AG09319 (cell line): Measurements from ENCODE around the gene CACNA2D1.

Experiments
- DNase-seq: peaks from one replicate; pipeline ENCODE4 v3.0.0-alpha.2; 2010; ENCODE audit warnings: low read depth; ENCODE audit errors: extremely low read depth
- TF ChIP-seq, protein P1 (sequence below): IDR thresholded peaks from 2 replicates; pipeline ENCODE4 v1.5.1; 2011; ENCODE audit warnings: low read depth, mild to moderate bottlenecking, inconsistent platforms, low read length, moderate library complexity

CACNA2D1 gene

DNA sequence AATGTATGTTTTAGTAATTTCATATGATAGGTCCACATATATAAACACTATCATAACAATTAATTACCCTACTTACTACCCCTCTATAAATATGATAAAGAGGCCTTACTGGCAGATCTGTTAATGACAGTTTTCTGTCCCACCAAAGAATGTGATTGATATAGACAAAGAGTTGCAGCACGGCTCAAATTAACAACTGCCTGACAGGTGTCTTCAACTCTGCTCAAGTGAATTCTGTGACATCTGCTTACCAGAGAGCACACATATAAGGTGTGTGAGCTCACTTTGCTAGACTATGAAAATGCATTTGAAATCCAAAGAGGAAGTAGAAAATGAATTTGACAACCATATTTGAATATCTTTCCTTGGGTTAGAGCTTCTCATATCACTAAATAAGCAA lies 36.6 kb downstream of the CACNA2D1 start:
- TF ChIP-seq, protein P1, sequence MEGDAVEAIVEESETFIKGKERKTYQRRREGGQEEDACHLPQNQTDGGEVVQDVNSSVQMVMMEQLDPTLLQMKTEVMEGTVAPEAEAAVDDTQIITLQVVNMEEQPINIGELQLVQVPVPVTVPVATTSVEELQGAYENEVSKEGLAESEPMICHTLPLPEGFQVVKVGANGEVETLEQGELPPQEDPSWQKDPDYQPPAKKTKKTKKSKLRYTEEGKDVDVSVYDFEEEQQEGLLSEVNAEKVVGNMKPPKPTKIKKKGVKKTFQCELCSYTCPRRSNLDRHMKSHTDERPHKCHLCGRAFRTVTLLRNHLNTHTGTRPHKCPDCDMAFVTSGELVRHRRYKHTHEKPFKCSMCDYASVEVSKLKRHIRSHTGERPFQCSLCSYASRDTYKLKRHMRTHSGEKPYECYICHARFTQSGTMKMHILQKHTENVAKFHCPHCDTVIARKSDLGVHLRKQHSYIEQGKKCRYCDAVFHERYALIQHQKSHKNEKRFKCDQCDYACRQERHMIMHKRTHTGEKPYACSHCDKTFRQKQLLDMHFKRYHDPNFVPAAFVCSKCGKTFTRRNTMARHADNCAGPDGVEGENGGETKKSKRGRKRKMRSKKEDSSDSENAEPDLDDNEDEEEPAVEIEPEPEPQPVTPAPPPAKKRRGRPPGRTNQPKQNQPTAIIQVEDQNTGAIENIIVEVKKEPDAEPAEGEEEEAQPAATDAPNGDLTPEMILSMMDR, result no peak
- no peak for DNase-seq

DNA sequence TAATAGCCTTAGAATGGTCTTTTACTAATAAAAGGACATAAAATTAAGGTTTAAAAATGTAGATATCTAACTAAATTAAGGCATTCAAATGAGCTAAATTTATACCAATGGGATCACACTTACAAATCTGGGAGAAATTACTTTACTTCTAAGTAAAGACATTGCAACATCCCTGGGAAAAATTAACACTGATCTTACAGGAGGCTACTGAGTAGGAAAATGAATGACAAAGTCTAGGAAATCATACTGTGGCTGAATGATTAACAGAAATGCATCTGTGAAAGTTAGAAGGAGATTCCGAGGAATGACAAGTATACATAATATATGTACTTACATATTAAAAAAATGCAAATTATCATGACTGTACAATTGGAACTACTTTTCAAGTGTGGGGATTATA lies 38.3 kb downstream of the CACNA2D1 start:
- no peak for DNase-seq
- TF ChIP-seq, protein P1, result no peak

DNA sequence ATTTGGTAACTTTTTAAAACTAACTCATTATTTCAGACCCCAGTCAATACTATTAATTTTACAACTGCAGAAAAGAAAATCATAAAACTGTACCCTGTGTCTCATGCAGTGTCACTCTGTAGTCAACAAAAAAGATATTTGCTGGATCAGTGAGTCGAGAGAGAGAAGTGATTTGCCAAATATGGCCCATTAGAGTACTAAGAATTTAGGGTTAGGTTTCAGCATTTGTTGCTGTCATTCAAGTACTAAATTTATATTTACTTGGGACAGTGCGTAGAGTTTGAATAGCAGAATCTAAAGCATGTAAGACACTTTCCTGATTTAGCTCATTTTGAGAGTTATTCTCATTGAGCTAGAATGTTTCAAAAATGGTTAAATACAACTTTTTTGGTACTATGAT lies 38.9 kb downstream of the CACNA2D1 start:
- TF ChIP-seq, protein P1, result no peak
- DNase-seq, result no peak

DNA sequence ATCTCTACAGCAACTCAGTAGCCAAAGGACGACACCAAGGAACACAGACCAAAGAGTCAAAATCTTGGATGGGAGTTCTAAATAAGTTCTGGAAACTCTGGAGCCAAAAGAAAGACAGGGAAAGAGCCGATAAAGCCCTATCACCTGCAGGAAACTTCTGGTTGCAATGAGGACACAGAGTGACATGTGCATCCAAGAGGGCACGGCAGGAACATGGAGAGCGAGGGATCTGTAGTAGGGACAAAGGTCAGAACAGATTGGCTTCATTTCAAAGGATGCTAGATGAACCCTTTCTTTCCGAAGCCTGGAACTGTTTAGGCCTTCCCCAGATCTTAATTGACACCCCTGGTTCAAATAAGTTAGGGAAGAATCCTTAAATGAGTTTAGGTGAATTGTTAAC lies 39.5 kb downstream of the CACNA2D1 start:
- DNase-seq, result no peak
- TF ChIP-seq, protein P1, result no peak

DNA sequence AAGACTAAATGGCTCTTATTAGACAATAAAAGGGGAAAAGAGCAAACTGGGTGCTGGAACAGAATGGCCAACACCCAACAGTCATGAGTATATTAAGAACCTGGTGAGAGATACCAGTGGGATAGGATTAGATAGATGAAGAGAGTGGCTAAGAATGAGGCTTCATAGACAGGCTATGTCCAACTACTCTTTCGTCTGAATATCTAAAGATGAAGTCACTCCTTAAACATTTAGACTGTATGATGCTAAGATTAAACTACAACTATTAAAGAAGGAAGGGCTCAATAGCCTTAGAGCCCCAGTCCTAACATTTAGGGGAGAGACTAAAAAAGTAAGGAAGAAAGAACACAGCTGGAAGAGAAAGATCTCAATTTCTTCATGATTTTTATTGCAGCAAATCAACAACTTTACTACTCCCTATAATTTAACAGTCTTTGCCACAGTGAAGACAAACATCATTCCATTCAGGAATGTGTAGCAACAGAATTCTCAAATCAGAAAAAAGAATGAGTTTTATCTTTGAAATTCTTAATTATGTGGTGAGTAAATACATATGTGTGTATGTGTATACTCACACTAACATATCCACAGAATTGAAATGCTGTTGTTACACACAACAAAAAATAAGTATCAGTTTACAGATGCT lies 45.6 kb downstream of the CACNA2D1 start:
- no peak for DNase-seq
- TF ChIP-seq, protein P1, result no peak

DNA sequence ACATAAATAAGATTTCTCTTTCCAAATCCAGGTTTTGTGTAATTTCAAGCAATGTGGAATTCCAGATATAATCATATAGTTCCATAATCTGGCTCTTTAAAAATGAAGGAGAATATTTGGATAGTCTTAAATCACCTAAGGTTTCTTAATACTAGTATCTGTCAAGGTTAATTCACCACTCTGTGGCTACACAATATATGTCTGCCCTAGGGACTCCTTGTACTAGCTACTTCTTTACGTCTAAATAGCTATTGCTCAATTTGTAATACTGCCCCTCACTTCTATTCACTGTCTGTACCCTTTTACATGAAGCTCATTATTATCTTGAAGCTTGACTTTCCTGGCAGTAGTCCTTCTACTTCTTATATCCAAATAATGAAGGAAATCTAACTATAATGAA lies 47.2 kb downstream of the CACNA2D1 start:
- TF ChIP-seq, protein P1, result no peak
- no peak for DNase-seq

DNA sequence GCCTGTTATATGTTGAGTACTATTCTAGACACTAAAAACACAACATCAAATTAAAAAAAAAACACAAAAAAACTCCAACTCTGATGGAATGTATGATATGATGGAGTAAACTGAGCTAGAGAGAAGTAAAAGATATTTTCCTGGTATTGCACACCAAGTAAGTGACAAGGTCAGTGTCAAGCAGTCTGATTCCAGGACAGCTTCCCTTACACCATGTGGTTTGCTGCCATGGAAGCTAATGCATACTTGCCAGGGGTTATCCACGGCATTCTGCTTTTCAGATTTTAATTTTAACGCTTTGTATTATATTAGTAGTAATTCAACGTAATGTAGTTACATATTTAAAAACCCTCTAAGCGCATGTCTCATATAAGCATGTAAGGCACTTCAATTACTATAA lies 48.4 kb downstream of the CACNA2D1 start:
- no peak for DNase-seq
- TF ChIP-seq, protein P1, result no peak
